ELF-1 (cell line): ENCODE results near the gene TMOD3.
A peak's percentile ranks its signal among the peaks of the same experiment; 100 is the strongest.

Experiments
- DNase-seq: peaks from one replicate; pipeline ENCODE4 v3.0.0-alpha.2; 2016; ENCODE audit warnings: low read depth, low spot score

The TMOD3 gene

DNA sequence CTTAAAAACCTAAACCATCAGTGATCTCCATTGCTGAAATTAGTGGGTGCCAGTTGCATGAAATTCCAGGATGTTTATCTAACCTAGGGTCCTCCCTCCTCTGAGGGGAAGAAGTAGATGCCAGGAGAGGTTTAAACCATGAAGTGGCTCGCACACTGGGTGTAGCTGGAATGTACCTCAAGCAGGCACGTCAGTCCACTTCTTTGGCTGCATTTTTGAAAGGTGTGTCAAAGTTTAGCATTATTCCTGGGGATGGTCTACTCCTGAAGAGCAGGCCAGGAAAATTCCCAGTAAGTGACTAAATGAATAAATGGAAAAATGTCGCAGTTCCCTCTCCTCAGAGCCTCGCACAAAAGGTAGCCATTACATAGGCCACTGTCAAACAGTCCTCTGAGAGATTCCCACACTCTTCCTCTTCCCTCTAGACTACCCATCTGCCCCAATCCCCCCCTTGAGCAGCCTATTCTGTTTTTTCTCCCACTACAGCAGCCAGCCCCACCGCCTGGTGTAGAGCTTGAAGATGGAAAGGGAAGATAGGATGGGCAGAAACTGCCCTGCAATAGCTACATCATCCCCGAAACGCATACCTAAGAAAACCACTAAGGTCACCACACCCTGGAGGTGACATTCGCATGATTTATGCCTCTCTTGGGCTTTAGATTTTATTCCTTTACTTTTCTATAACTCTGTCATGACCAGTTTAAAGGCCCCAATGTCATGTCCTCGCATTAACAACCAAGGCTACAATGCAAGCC is 655 bp upstream of the TMOD3 start:
- DNase-seq, result no peak

DNA sequence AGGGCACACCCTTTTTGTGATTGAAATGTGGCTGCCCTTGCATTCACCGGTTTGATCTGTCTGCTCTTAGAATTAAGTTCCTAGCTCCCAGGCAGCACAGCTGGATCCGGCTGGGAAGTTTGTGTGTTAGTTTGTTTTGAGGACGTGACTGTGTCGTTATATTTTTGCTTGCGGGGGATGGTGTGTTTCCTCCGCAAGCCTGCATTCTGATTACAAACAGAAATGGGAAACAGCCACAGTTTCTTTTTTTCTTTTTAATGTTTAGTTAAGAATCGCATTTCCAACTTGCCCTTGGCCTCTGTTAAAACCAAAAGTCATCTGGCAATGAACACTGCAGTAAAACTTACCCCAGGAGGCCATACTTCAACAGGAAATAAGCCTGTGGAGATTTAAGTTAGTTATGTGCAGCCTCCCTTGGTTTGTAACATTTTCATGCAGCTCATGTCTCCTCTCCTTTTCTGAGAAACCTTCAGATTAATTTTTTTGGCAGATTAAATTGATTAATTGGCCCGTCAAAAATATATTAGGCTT is 888 bp downstream of the TMOD3 start:
- DNase-seq, result no peak

GRCh38 chr15:51833772-51834171 is 4.3 kb downstream of the TMOD3 start:
- no peak for DNase-seq

GRCh38 chr15:51837792-51838251 is 8.4 kb downstream of the TMOD3 start:
- peak; percentile 23 for DNase-seq

GRCh38 chr15:51838270-51838669 is 8.8 kb downstream of the TMOD3 start:
- DNase-seq, result no peak

DNA sequence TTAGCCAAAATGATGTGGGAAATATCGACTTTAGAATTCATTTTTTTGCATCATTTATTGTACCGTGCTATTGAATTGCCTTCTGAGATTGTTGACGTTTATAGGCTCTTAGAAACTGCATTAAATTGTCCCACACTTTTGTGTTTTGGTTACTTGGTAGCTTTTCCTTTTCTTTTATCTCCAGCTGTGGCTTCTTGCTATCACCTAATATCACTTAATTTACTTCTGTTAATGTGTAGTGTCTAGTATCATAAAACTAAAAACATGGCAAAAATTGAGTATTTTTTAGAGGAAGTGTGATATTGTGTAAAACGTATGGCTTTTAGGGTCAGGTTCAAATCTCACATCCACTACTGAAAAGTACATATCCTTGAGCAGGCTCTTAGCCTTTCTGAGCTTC is 11.2 kb downstream of the TMOD3 start:
- no peak for DNase-seq

- no peak for DNase-seq
These were observed 12.1 kb downstream of the TMOD3 start for GRCh38 chr15:51841406-51842040.

DNA sequence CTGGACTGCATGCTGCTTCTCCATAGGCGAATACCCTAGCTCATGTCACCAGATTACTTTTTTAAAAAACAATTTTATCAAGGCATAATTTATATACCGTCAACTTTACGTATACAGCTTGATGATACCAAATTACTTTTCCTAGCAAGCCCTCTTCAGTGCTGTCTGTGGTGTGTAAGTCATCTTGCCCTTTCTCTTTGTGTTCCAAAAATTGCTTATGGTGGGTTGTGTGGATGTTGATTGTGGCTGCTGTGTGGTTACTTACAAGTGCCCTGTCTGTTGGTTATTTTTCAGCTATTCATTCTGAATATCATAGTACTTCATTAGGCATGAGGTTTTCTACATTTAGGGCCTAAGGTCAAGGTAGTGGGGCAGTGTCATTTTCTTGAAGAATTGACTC is 12.8 kb downstream of the TMOD3 start:
- DNase-seq, result no peak

GRCh38 chr15:51842852-51843737 is 13.6 kb downstream of the TMOD3 start:
- peak; percentile 20 for DNase-seq

DNA sequence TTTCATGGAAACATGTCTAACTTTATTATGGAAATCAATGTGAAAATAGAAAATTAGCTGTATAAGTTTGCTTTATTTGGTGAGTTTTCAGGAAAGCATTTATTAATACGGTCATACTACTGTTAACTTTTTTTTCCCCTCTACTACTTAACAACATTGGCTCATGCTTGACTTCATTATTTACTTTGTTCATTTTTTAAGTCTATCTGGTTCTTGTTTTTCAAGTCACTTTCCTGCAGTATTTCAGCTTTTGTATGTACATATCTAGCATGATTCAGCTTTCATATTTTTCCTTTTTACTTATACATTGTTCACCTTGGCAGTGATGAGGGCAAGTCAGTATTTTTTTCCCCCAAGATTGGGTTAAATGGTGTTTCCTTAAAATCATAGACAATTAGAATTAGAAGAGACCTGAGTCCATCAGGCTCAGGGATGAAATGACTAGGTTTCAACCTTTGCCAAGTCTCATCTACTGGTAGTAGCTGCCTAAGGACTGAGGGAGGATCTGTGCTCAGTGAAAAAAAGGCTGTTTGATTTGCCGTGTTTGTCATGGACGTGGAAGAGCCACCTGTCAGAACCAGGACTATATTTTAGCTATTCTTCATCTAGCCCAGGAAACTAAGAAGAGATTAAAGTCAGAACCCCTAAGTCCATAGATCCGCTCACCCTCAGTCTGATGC is 15.4 kb downstream of the TMOD3 start:
- no peak for DNase-seq

- DNase-seq, result no peak
These were observed 16.6 kb downstream of the TMOD3 start for GRCh38 chr15:51846066-51846462.

GRCh38 chr15:51846463-51847230 is 17.2 kb downstream of the TMOD3 start:
- DNase-seq, result no peak

DNA sequence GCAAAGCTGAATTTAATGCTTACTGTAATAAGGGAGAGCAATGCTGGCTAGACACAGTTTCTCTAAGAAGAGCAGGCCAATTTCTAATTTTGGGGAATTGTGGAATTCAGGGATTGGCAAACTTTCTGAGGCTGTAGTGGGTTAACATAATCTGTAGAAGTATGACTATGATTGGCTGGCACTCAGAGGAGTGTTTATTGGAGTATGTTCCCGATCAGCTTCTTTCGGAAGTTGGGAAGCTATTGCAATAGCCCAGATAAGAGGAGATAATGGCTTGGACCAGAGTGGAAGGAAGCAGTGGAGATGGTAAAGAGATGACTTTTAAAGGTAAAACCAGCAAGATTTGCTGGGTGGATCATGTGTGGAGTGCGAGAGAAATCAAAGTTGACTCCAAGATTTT is 19.4 kb downstream of the TMOD3 start:
- DNase-seq, result no peak

DNA sequence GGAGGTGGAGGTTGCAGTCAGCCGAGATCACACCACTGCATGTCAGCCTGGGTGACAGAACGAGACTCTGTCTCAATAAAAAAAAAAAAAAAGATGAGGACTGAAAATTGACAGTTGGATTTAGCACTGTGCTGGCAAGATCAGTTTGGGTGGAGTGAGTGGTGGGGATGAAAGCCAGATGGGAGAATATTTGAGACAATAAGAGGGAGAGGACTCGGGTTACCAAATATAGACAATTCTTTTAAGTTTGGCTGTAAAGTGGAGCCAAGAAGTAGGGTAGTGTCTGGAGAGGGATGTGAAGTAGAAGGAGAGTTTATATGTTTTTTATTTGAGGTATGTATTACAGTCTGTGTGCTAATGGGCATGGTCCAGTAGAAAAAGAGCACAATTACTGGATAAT is 20.4 kb downstream of the TMOD3 start:
- DNase-seq, result no peak

GRCh38 chr15:51853998-51854397 is 24.5 kb downstream of the TMOD3 start:
- no peak for DNase-seq

DNA sequence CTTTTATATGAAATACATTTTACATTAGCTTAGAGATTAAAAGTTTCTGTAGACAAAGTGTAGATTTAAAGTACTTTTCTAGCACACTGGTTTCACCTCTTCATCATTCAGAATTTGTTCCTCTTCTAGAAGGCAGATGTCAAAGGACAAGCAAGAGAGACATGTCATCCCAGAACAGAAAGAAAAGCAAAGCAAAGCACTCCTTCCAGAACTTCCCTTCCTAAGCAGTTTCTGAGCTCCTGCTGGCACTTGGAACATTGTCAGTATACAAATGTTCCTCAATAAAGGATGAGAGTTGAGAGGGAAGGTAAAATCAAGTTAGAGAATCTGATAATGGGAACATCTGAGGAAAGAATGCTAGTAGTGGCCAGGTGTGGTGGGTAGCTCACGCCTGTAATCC is 26.2 kb downstream of the TMOD3 start:
- DNase-seq, result no peak

- DNase-seq, result no peak
These were observed 27.4 kb downstream of the TMOD3 start for GRCh38 chr15:51856714-51857380.

- DNase-seq, result no peak
These were observed 32.3 kb downstream of the TMOD3 start for GRCh38 chr15:51861557-51862359.

- DNase-seq, result no peak
These were observed 33.7 kb downstream of the TMOD3 start for GRCh38 chr15:51863131-51863530.
